HepG2 (cell line): ENCODE results near the gene MACROD2. TPM values are rescaled to one million over a fixed set of nuclear protein-coding genes. Genes with fewer than 3 reads are reported as not detected.

ENCODE experiments used
- ATAC-seq: fragments of 200-7000 bp; cut with Tn5 transposase; 3 replicates; pipeline ENCODE4 v1.9.1; 2020; ENCODE audit warnings: mild to moderate bottlenecking, moderate library complexity
- BruUV-seq: library from RNA; stranded (reverse); fragments of 400-500 nt; replicated peaks from 2 replicates; lab custom pipeline; 2021; lab: Mats Ljungman, UMichigan
- CTCF ChIA-PET: fragments of 300-600 bp; formaldehyde crosslinking; extraction: SDS; loops from one replicate; lab custom pipeline; 2021; ENCODE audit warnings: low total read pairs, inconsistent platforms, low intra/inter-chr PET ratio; lab: Yijun Ruan, JAX
- POLR2A ChIA-PET: fragments of 350-600 bp; sonication (Branson Sonifier 250); formaldehyde crosslinking; loops from one replicate; lab custom pipeline; 2020; ENCODE audit warnings: antibody characterized with exemption, inconsistent platforms; lab: Yijun Ruan, JAX
- DNase-seq: peaks from one replicate; pipeline ENCODE4 v3.0.0-alpha.2; 2015; ENCODE audit warnings: low spot score
- FAIRE-seq: peaks from 3 replicates; lab custom pipeline; 2011; peaks lifted over from hg19 to GRCh38; lab: Jason Lieb, UNC
- H2AFZ ChIP-seq: one replicate; pipeline ENCODE4 v1.6.1; 2011; ENCODE audit warnings: low read length, inconsistent platforms
- H3K27ac ChIP-seq: fragments of 300-600 bp; 3 replicates; pipeline ENCODE4 v1.8.0; 2011; ENCODE audit warnings: mixed run types, mild to moderate bottlenecking, mixed read lengths, low read length, inconsistent platforms; ENCODE audit not compliant: insufficient read depth; ENCODE audit errors: extremely low read length
- H3K27me3 ChIP-seq, 2 experiments: fragments of 200-600 bp in 1 of 2; 2 replicates in 1 of 2; 3 replicates in 1 of 2; pipeline versions ENCODE4 v1.6.0 to v1.8.0; 2011; ENCODE audit warnings: low read length in 2 of 2, mild to moderate bottlenecking in 2 of 2, moderate library complexity in 2 of 2, inconsistent platforms in 1 of 2; ENCODE audit not compliant: insufficient read depth in 2 of 2, control insufficient read depth in 1 of 2
- H3K36me3 ChIP-seq, 2 experiments: fragments of 200-600 bp in 1 of 2; replicated peaks in 1 of 2; 2 replicates in 1 of 2; 3 replicates in 1 of 2; pipeline versions ENCODE4 v1.5.1 to v1.8.0; 2011; ENCODE audit warnings: low read length in 2 of 2, inconsistent platforms in 1 of 2; ENCODE audit not compliant: insufficient read depth in 2 of 2, control insufficient read depth in 1 of 2
- H3K4me1 ChIP-seq: 2 replicates; pipeline ENCODE4 v1.5.1; 2012; ENCODE audit warnings: low read length, inconsistent platforms; ENCODE audit not compliant: insufficient read depth
- H3K4me2 ChIP-seq: 2 replicates; pipeline ENCODE4 v1.6.0; 2011; ENCODE audit warnings: low read depth, low read length, inconsistent platforms
- H3K4me3 ChIP-seq, 3 experiments: fragments of 200-600 bp in 1 of 3; sonication (generic), shearing (Covaris generic) in 1 of 3; replicated peaks in 1 of 3; 2 replicates each; pipeline ENCODE4 v1.5.1; 2011 to 2016; ENCODE audit warnings: low read length in 3 of 3, inconsistent platforms in 2 of 3, low read depth in 2 of 3, mild to moderate bottlenecking in 2 of 3, control low read depth in 1 of 3, mixed read lengths in 1 of 3; ENCODE audit not compliant: insufficient read depth in 1 of 3
- H3K79me2 ChIP-seq: one replicate; pipeline ENCODE4 v1.6.1; 2011; ENCODE audit warnings: low read length, inconsistent platforms; ENCODE audit not compliant: insufficient read depth
- H3K9ac ChIP-seq: 2 replicates; pipeline ENCODE4 v1.6.0; 2011; ENCODE audit warnings: mild to moderate bottlenecking, low read depth, low read length, inconsistent platforms; ENCODE audit not compliant: insufficient read depth
- H3K9me3 ChIP-seq: 2 replicates; pipeline ENCODE4 v1.5.1; 2012; ENCODE audit warnings: mild to moderate bottlenecking, low read length
- H4K20me1 ChIP-seq: 2 replicates; pipeline ENCODE4 v1.6.0; 2011; ENCODE audit warnings: inconsistent platforms, mild to moderate bottlenecking, low read length, moderate library complexity; ENCODE audit not compliant: insufficient read depth
- AGO2 ChIP-seq: fragments of 200-400 bp; formaldehyde crosslinking; optimal IDR thresholded peaks from 2 replicates; pipeline ENCODE3; 2017; ENCODE audit warnings: mild to moderate bottlenecking, low read depth, low read length, moderate library complexity
- ARNT ChIP-seq: fragments of 450-650 bp; IDR thresholded peaks from 2 replicates; pipeline ENCODE4 v1.6.1; 2017
- CBX1 ChIP-seq: IDR thresholded peaks from one replicate; pipeline ENCODE4 v1.6.1; 2016; ENCODE audit warnings: antibody characterized with exemption, low read depth
- GABPA ChIP-seq, 2 experiments: IDR thresholded peaks; 2 replicates each; pipeline ENCODE4 v1.6.1; 2011 to 2016; ENCODE audit warnings: low read depth in 2 of 2, low read length in 1 of 2, missing biosample characterization in 1 of 2, missing genetic modification characterization in 1 of 2
- JDP2 ChIP-seq: sonication (generic); formaldehyde crosslinking; IDR thresholded peaks from 2 replicates; pipeline ENCODE4 v1.8.1; 2022; ENCODE audit warnings: missing genetic modification reagents, borderline replicate concordance
- NR2C2 ChIP-seq: sonication (generic); formaldehyde crosslinking; IDR thresholded peaks from 2 replicates; pipeline ENCODE4 v1.4.0; 2020; ENCODE audit warnings: missing genetic modification reagents, mild to moderate bottlenecking, moderate library complexity, borderline replicate concordance
- SRSF9 ChIP-seq: fragments of 200-400 bp; formaldehyde crosslinking; IDR thresholded peaks from 2 replicates; pipeline ENCODE4 v1.6.1; 2018; ENCODE audit warnings: borderline replicate concordance, mild to moderate bottlenecking, low read depth, low read length; ENCODE audit not compliant: insufficient read depth, poor library complexity, severe bottlenecking
- ZNF124 ChIP-seq: sonication (generic); formaldehyde crosslinking; IDR thresholded peaks from 2 replicates; pipeline ENCODE4 v1.4.0; 2020; ENCODE audit warnings: missing genetic modification reagents
- ZNF17 ChIP-seq: sonication (generic); formaldehyde crosslinking; IDR thresholded peaks from 2 replicates; pipeline ENCODE4 v1.5.0; 2020; ENCODE audit warnings: mild to moderate bottlenecking, missing genetic modification reagents
- ZNF180 ChIP-seq: sonication (generic); formaldehyde crosslinking; IDR thresholded peaks from 2 replicates; pipeline ENCODE4 v1.4.0; 2020; ENCODE audit warnings: low read depth, missing genetic modification reagents, borderline replicate concordance
- ZNF234 ChIP-seq: sonication (generic); formaldehyde crosslinking; conservative IDR thresholded peaks from 2 replicates; pipeline ENCODE4 v1.5.1; 2020; ENCODE audit warnings: mild to moderate bottlenecking, missing genetic modification reagents
- ZNF563 ChIP-seq: sonication (generic); formaldehyde crosslinking; IDR thresholded peaks from 2 replicates; pipeline ENCODE4 v1.8.0; 2022; ENCODE audit warnings: mild to moderate bottlenecking, moderate library complexity, missing genetic modification reagents
- WGBS: methylation state at CpG from one replicate; pipeline ENCODE4 v1.1.6; 2017; ENCODE audit warnings: low lambda C conversion rate; 5-methylcytosine and 5-hydroxymethylcytosine counted together
- in situ Hi-C: cut with HindIII; loops from 2 replicates; pipeline ENCODE4 v1.10.0; 2017; ENCODE audit warnings: low pct_unique_long_range_greater_than_20kb; ENCODE audit not compliant: extremely low pct_ligation_motif_present
- intact Hi-C: fragments of 100-400 bp; cut with micrococcal nuclease; formaldehyde crosslinking; loops from one replicate; pipeline ENCODE4 v1.10.0; 2022; ENCODE audit not compliant: unreplicated experiment
- polyA plus RNA-seq, 8 experiments: library from polyadenylated mRNA; depleted of rRNA in 3 of 8; stranded (reverse) in 7 of 8; unstranded in 1 of 8; fragments of >200 nt; fragmentation: Illumina TruSeq in 4 of 8; extraction: Trizol in 4 of 8; gene quantifications; 2 replicates each; pipeline versions ENCODE4 v1.2.1 to v1.2.3, GENCODE V29; 2011 to 2016; ENCODE audit warnings: low read depth in 4 of 8, missing spikeins in 1 of 8, mixed read lengths in 1 of 8; ENCODE audit not compliant: insufficient read depth in 1 of 8
- total RNA-seq, 5 experiments: library from RNA; depleted of rRNA; stranded (reverse); fragments of >200 nt; fragmentation: Illumina TruSeq; extraction: Trizol; gene quantifications; 2 replicates each; pipeline ENCODE4 v1.2.3, GENCODE V29; 2016; ENCODE audit warnings: low read depth in 1 of 5

The MACROD2 gene
- total and polyA plus RNA-seq, 2 of the 13 experiments (the other 11 are each of a cell fraction or from before 2014, with no cell fraction given): 0.13 to 0.51 TPM

DNA sequence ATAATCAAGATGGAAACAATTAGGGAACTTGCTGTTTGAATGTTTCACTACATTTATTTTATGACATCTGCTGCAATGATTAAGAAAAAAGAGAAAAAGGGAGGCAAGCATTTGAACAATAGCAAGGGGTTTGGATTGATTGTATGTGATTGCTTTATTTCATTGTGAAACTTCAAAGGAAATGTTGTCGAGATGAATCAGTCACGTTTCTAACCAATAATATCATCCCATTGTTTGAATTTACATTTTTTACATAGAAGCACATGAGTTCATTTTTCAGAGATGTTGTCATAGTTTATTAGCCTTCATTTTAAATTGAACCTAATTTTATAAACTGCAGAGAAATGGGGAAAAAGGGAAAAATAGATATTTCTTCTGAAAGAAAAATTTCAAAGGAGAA lies 2006.0 kb downstream of the MACROD2 start:
- no peak overlapping the region for H3K4me3 ChIP-seq
- ChIA-PET CTCF (no interaction called here), POLR2A (no interaction called here)
- no peaks in the 10 kb centered on the region for H3K27me3 ChIP-seq
- in situ Hi-C loops: no loop called here
- H4K20me1 ChIP-seq: no peaks in the 10 kb centered on the region
- no TSS peak for BruUV-seq
- intact Hi-C loops: no loop called here
- no peaks in the 10 kb centered on the region for H3K4me1 ChIP-seq
- ATAC-seq (no peak), DNase-seq (no peak), FAIRE-seq (no peak)
- no peak overlapping the region for H3K27ac ChIP-seq
- no peak overlapping the region for H3K9ac ChIP-seq
- H3K4me2 ChIP-seq: no peak overlapping the region
- H3K79me2 ChIP-seq: no peaks in the 10 kb centered on the region
- H3K9me3 ChIP-seq: peaks cover 73% of the 10 kb centered on the region
- 3% methylated on average over 2 of the region's 2 CpGs for WGBS
- no peak overlapping the region for H2AFZ ChIP-seq
- H3K36me3 ChIP-seq: no peaks in the 10 kb centered on the region
- TF ChIP-seq NR2C2 (CRISPR knock-in tag) (no peak), ARNT (no peak), GABPA (IDR thresholded peaks at IDR 0.05; ENCODE audit: low read depth, low read length) (no peak), GABPA (CRISPR knock-in tag; IDR thresholded peaks at IDR 0.05; ENCODE audit: low read depth) (no peak), ZNF17 (CRISPR knock-in tag) (no peak), AGO2 (no peak), ZNF124 (CRISPR knock-in tag) (no peak), ZNF180 (CRISPR knock-in tag) (no peak), JDP2 (CRISPR knock-in tag) (no peak), ZNF563 (CRISPR knock-in tag) (no peak), CBX1 (no peak), ZNF234 (CRISPR knock-in tag) (no peak), SRSF9 (no peak)
